GM12801 (cell line): Measurements from ENCODE around the gene PTPRD.

Experiments
- CTCF ChIP-seq: IDR thresholded peaks from one replicate; pipeline ENCODE4 v1.5.1; 2011; ENCODE audit warnings: control low read depth; ENCODE audit not compliant: insufficient read length; ENCODE audit errors: extremely low read depth

The PTPRD gene

GRCh38 chr9:8531826-8532415, 2080.9 kb downstream of the PTPRD start:
- TF ChIP-seq CTCF: no peak

- TF ChIP-seq CTCF: no peak
These were observed 2091.7 kb downstream of the PTPRD start for GRCh38 chr9:8521112-8521511.

- no peak for TF ChIP-seq CTCF
These were observed 2097.1 kb downstream of the PTPRD start for GRCh38 chr9:8515748-8516147.

- TF ChIP-seq CTCF: no peak
These were observed 2098.0 kb downstream of the PTPRD start for GRCh38 chr9:8514760-8515159.

- no peak for TF ChIP-seq CTCF
These were observed 2104.0 kb downstream of the PTPRD start for GRCh38 chr9:8508671-8509290.

- no peak for TF ChIP-seq CTCF
These were observed 2118.2 kb downstream of the PTPRD start for GRCh38 chr9:8494571-8494970.

- TF ChIP-seq CTCF: no peak
These were observed 2120.1 kb downstream of the PTPRD start for GRCh38 chr9:8492679-8493078.
